Neutrophil (primary cell): ENCODE data around the gene FLOT2.
"Not testable (repeated sequence)": the region's sequence is repeated elsewhere in the genome, so short reads cannot be mapped to it uniquely, and the experiment has no call there.

ENCODE experiments used
- H3K27ac ChIP-seq: fragments of 200-600 bp; sonication (generic); 2 replicates; pipeline ENCODE4 v1.5.1; 2016; ENCODE audit warnings: mild to moderate bottlenecking, moderate library complexity
- H3K27me3 ChIP-seq: fragments of 200-600 bp; sonication (generic); 2 replicates; pipeline ENCODE4 v1.6.0; 2016; ENCODE audit warnings: mild to moderate bottlenecking
- H3K36me3 ChIP-seq: fragments of 200-600 bp; sonication (generic); 2 replicates; pipeline ENCODE4 v1.5.1; 2017
- H3K4me1 ChIP-seq, 2 experiments: fragments of 200-600 bp in 1 of 2; sonication (generic) in 1 of 2; 1 replicate in 1 of 2; 2 replicates in 1 of 2; pipeline versions ENCODE4 v1.5.1 to v1.6.1; 2013 to 2016; ENCODE audit warnings: low read depth in 1 of 2, low read length in 1 of 2, mild to moderate bottlenecking in 1 of 2, moderate library complexity in 1 of 2; ENCODE audit not compliant: control insufficient read depth in 1 of 2, insufficient read depth in 1 of 2
- H3K4me3 ChIP-seq, 2 experiments: fragments of 200-600 bp in 1 of 2; sonication (generic) in 1 of 2; 1 replicate in 1 of 2; 2 replicates in 1 of 2; pipeline ENCODE4 v1.5.1; 2013 to 2016; ENCODE audit warnings: low read depth in 1 of 2, low read length in 1 of 2, mild to moderate bottlenecking in 1 of 2, moderate library complexity in 1 of 2
- H3K9me3 ChIP-seq: fragments of 200-600 bp; sonication (generic); 2 replicates; pipeline ENCODE4 v1.5.1; 2016
- TF ChIP-seq, protein P1 (sequence below): fragments of 200-600 bp; sonication (generic); IDR thresholded peaks from 2 replicates; pipeline ENCODE4 v1.5.1; 2016; ENCODE audit warnings: antibody characterized with exemption

FLOT2 gene

GRCh38 chr17:28935744-28936460, 38.4 kb upstream of the FLOT2 start:
- H3K4me1 ChIP-seq = peaks cover 68 to 71% of the 10 kb centered on the region in 2 experiments
- H3K4me3 ChIP-seq = peak overlapping the region in 1 of 2 experiments; percentile 36
- H3K9me3 ChIP-seq = no peaks in the 10 kb centered on the region
- H3K27me3 ChIP-seq = no peaks in the 10 kb centered on the region
- TF ChIP-seq, protein P1, sequence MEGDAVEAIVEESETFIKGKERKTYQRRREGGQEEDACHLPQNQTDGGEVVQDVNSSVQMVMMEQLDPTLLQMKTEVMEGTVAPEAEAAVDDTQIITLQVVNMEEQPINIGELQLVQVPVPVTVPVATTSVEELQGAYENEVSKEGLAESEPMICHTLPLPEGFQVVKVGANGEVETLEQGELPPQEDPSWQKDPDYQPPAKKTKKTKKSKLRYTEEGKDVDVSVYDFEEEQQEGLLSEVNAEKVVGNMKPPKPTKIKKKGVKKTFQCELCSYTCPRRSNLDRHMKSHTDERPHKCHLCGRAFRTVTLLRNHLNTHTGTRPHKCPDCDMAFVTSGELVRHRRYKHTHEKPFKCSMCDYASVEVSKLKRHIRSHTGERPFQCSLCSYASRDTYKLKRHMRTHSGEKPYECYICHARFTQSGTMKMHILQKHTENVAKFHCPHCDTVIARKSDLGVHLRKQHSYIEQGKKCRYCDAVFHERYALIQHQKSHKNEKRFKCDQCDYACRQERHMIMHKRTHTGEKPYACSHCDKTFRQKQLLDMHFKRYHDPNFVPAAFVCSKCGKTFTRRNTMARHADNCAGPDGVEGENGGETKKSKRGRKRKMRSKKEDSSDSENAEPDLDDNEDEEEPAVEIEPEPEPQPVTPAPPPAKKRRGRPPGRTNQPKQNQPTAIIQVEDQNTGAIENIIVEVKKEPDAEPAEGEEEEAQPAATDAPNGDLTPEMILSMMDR = no peak
- peaks cover 9% of the 10 kb centered on the region for H3K36me3 ChIP-seq
- peak overlapping the region; percentile 88 for H3K27ac ChIP-seq

DNA sequence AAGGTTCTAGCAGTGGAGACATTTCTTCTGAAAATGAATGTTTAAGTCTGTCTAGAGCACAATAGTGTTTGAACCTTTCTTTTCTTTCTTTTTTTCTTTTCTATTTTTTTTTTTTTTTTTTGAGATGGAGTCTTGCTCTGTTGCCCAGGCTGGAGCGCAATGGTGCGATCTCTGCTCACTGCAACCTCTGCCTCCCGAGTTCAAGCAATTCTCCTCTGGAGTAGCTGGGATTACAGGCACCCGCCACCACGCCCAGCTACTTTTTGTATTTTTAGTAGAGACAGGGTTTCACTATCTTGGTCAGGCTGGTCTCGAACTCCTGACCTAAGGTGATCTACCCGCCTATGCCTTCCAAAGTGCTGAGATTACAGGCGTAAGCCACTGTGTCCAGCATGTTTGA, 37.0 kb upstream of the FLOT2 start:
- not testable (repeated sequence) for H3K36me3 ChIP-seq, H3K27me3 ChIP-seq, H3K4me3 ChIP-seq, H3K9me3 ChIP-seq
- Histone ChIP-seq H3K27ac (peak overlapping the region; percentile 88), H3K4me1 (peaks cover 61 to 71% of the 10 kb centered on the region in 2 experiments)

DNA sequence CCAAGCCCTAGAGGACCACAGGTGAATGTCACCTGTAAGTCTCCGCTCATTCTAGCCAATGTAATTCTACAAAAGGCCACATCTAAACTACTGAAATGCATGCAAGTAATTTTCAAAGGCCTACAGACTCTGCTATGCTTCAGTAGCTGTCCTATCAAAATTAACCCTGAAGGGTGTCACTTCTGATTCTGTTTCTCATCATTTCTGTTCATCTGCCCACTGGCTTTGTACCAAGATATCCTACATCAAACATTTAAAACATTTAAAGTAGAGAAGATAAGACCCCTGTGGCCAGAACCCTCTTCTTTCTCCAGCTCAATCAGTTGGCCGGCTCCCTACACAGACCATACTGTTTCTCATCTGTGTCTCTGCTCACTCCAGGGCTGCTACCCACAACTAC, 32.3 kb upstream of the FLOT2 start:
- peaks cover 4% of the 10 kb centered on the region for H3K36me3 ChIP-seq
- H3K27ac ChIP-seq = peak overlapping the region; percentile 96
- peaks cover 56 to 70% of the 10 kb centered on the region in 2 experiments for H3K4me1 ChIP-seq

GRCh38 chr17:28928061-28928460, 30.5 kb upstream of the FLOT2 start:
- Histone ChIP-seq H3K27ac (peak overlapping the region; percentile 96), H3K9me3 (no peaks in the 10 kb centered on the region), H3K27me3 (no peaks in the 10 kb centered on the region), H3K36me3 (peaks cover 16% of the 10 kb centered on the region), H3K4me1 (peaks cover 64 to 72% of the 10 kb centered on the region in 2 experiments), H3K4me3 (peak overlapping the region in 1 of 2 experiments; percentile 48)
- TF ChIP-seq, protein P1 = no peak

More for the DNA sequence above, 32.3 kb upstream of the FLOT2 start:
- TF ChIP-seq, protein P1 = no peak
- H3K27me3 ChIP-seq = no peaks in the 10 kb centered on the region
- no peak overlapping the region for H3K4me3 ChIP-seq
- no peaks in the 10 kb centered on the region for H3K9me3 ChIP-seq

DNA sequence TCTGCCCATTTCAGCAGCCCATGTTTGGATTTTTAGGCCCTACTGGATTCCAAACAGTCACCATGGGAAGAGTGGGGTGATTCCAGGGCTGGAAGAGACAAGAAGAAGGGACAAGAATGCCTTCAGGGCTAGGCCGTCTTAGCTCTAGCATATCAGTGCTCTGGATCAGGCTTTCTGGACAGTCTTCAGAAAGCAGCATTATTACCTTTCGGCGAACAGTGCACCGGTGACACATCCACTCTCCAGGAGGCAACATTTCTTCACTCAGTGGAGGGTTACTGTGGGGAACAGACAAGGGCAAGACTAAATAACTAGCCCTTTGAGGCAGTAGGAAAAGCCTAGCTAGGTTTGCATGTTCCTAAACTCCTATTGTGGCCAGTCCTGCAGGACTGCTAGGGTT, 29.3 kb upstream of the FLOT2 start:
- H3K4me3 ChIP-seq = peak overlapping the region; percentile 48 to 53
- H3K27me3 ChIP-seq = no peaks in the 10 kb centered on the region
- H3K4me1 ChIP-seq = peaks cover 64 to 72% of the 10 kb centered on the region in 2 experiments
- no peaks in the 10 kb centered on the region for H3K9me3 ChIP-seq
- TF ChIP-seq, protein P1 = no peak
- peak overlapping the region; percentile 96 for H3K27ac ChIP-seq
- peaks cover 19% of the 10 kb centered on the region for H3K36me3 ChIP-seq

DNA sequence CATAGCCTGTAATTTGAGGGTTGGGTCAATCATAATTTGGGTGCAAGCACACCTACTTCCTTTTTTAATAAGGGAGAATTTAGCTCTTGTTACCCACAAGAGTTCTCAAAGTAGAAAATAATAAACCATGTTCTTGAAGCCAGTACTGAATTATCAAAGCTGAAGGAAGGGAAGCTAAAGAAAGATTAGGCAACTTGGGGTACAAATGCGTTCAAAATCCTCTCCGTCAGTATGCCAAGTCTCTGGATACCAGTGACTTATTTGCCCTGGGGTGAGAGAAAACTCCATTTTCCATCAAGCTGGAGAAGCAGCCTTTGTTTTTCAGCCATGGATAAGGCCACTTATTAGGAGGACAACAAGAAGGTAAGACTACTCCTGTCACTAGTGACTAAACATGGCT, 28.8 kb upstream of the FLOT2 start:
- Histone ChIP-seq H3K4me1 (peaks cover 64 to 72% of the 10 kb centered on the region in 2 experiments), H3K9me3 (no peaks in the 10 kb centered on the region), H3K27ac (peak overlapping the region; percentile 96), H3K36me3 (peaks cover 24% of the 10 kb centered on the region), H3K4me3 (peak overlapping the region; percentile 48 to 53), H3K27me3 (no peaks in the 10 kb centered on the region)
- TF ChIP-seq, protein P1 = no peak
